Rectal smooth muscle tissue (tissue), 1 donor: ENCODE data around the gene NTN4.
A peak's percentile ranks its signal among the peaks of the same experiment; 100 is the strongest.

Source experiments
- H3K27ac ChIP-seq: one replicate; pipeline ENCODE4 v1.7.0; 2013; ENCODE audit warnings: low read depth, low read length, inconsistent platforms
- H3K27me3 ChIP-seq: one replicate; pipeline ENCODE4 v1.7.0; 2013; ENCODE audit warnings: low read length; ENCODE audit not compliant: control insufficient read depth, insufficient read depth
- H3K36me3 ChIP-seq: one replicate; pipeline ENCODE4 v1.7.0; 2013; ENCODE audit warnings: low read length; ENCODE audit not compliant: control insufficient read depth, insufficient read depth
- H3K4me1 ChIP-seq: one replicate; pipeline ENCODE4 v1.7.0; 2013; ENCODE audit warnings: low read length; ENCODE audit not compliant: control insufficient read depth, insufficient read depth
- H3K4me3 ChIP-seq: one replicate; pipeline ENCODE4 v1.7.0; 2013; ENCODE audit warnings: low read length
- H3K9ac ChIP-seq: one replicate; pipeline ENCODE4 v1.7.0; 2013; ENCODE audit warnings: low read length

The NTN4 gene

GRCh38 chr12:95810411-95810810 is 19.8 kb upstream of the NTN4 start:
- H3K27ac ChIP-seq, result no peak overlapping the region
- H3K9ac ChIP-seq, result no peak overlapping the region
- H3K4me1 ChIP-seq, result peaks cover 2% of the 10 kb centered on the region
- no peaks in the 10 kb centered on the region for H3K27me3 ChIP-seq
- no peaks in the 10 kb centered on the region for H3K36me3 ChIP-seq
- H3K4me3 ChIP-seq, result no peak overlapping the region

- Histone ChIP-seq H3K4me1 (no peaks in the 10 kb centered on the region), H3K27ac (no peak overlapping the region)
These were observed 18.6 kb upstream of the NTN4 start for GRCh38 chr12:95809000-95809680.

GRCh38 chr12:95808146-95808545 is 17.6 kb upstream of the NTN4 start:
- H3K4me3 ChIP-seq, result no peak overlapping the region
- H3K4me1 ChIP-seq, result no peaks in the 10 kb centered on the region
- H3K9ac ChIP-seq, result no peak overlapping the region
- no peaks in the 10 kb centered on the region for H3K27me3 ChIP-seq
- no peak overlapping the region for H3K27ac ChIP-seq
- no peaks in the 10 kb centered on the region for H3K36me3 ChIP-seq

More at GRCh38 chr12:95809000-95809680, 18.6 kb upstream of the NTN4 start:
- Histone ChIP-seq H3K4me3 (no peak overlapping the region), H3K36me3 (no peaks in the 10 kb centered on the region), H3K9ac (no peak overlapping the region), H3K27me3 (no peaks in the 10 kb centered on the region)

GRCh38 chr12:95805864-95806671 is 15.5 kb upstream of the NTN4 start:
- Histone ChIP-seq H3K27ac (no peak overlapping the region), H3K9ac (no peak overlapping the region), H3K4me3 (no peak overlapping the region), H3K4me1 (peaks cover 5% of the 10 kb centered on the region), H3K27me3 (no peaks in the 10 kb centered on the region), H3K36me3 (no peaks in the 10 kb centered on the region)

- Histone ChIP-seq H3K9ac (no peak overlapping the region), H3K27ac (no peak overlapping the region), H3K4me3 (no peak overlapping the region), H3K4me1 (peaks cover 5% of the 10 kb centered on the region), H3K27me3 (no peaks in the 10 kb centered on the region), H3K36me3 (no peaks in the 10 kb centered on the region)
These were observed 13.7 kb upstream of the NTN4 start for GRCh38 chr12:95804291-95804690.

GRCh38 chr12:95803817-95804216 is 13.3 kb upstream of the NTN4 start:
- no peaks in the 10 kb centered on the region for H3K27me3 ChIP-seq
- H3K4me3 ChIP-seq, result no peak overlapping the region
- H3K4me1 ChIP-seq, result peaks cover 5% of the 10 kb centered on the region
- H3K27ac ChIP-seq, result no peak overlapping the region
- H3K36me3 ChIP-seq, result no peaks in the 10 kb centered on the region
- H3K9ac ChIP-seq, result no peak overlapping the region

- Histone ChIP-seq H3K9ac (no peak overlapping the region), H3K4me3 (no peak overlapping the region), H3K36me3 (no peaks in the 10 kb centered on the region), H3K27ac (no peak overlapping the region), H3K27me3 (no peaks in the 10 kb centered on the region), H3K4me1 (peaks cover 5% of the 10 kb centered on the region)
These were observed 12.1 kb upstream of the NTN4 start for GRCh38 chr12:95802482-95803270.

GRCh38 chr12:95796982-95797289 is 6.4 kb upstream of the NTN4 start:
- Histone ChIP-seq H3K4me1 (no peaks in the 10 kb centered on the region), H3K27ac (no peak overlapping the region), H3K27me3 (no peaks in the 10 kb centered on the region), H3K9ac (no peak overlapping the region), H3K36me3 (no peaks in the 10 kb centered on the region), H3K4me3 (no peak overlapping the region)

- H3K4me3 ChIP-seq, result no peak overlapping the region
These were observed 5.8 kb upstream of the NTN4 start for GRCh38 chr12:95796225-95796981.

GRCh38 chr12:95790917-95791849 is 619 bp upstream of the NTN4 start:
- Histone ChIP-seq H3K27ac (peak overlapping the region; percentile 28), H3K4me1 (peaks cover 6% of the 10 kb centered on the region), H3K9ac (no peak overlapping the region), H3K4me3 (peak overlapping the region; percentile 71), H3K36me3 (no peaks in the 10 kb centered on the region), H3K27me3 (peaks cover 10% of the 10 kb centered on the region)

More at GRCh38 chr12:95796225-95796981, 5.8 kb upstream of the NTN4 start:
- Histone ChIP-seq H3K36me3 (no peaks in the 10 kb centered on the region), H3K27me3 (no peaks in the 10 kb centered on the region), H3K4me1 (no peaks in the 10 kb centered on the region), H3K27ac (no peak overlapping the region), H3K9ac (no peak overlapping the region)
